HG02759 (cell line): ENCODE data around the gene AUTS2.

Source experiments
- ATAC-seq: cut with Tn5 transposase; IDR thresholded peaks from one replicate; pipeline ENCODE4 v1.9.1; 2021; ENCODE audit warnings: mild to moderate bottlenecking, moderate library complexity; ENCODE audit not compliant: unreplicated experiment

The AUTS2 gene

GRCh38 chr7:70142247-70142932 lies 544.1 kb downstream of the AUTS2 start:
- ATAC-seq, result no peak

- ATAC-seq, result no peak
Measured at GRCh38 chr7:70143075-70144044, 545.1 kb downstream of the AUTS2 start.

- no peak for ATAC-seq
Measured at GRCh38 chr7:70148997-70149396, 550.7 kb downstream of the AUTS2 start.

GRCh38 chr7:70152313-70152712 lies 554.0 kb downstream of the AUTS2 start:
- no peak for ATAC-seq

- no peak for ATAC-seq
Measured at GRCh38 chr7:70153933-70154332, 555.7 kb downstream of the AUTS2 start.

- ATAC-seq, result no peak
Measured at GRCh38 chr7:70154521-70155180, 556.4 kb downstream of the AUTS2 start.

- ATAC-seq, result no peak
Measured at GRCh38 chr7:70156057-70156456, 557.8 kb downstream of the AUTS2 start.

GRCh38 chr7:70159121-70159520 lies 560.8 kb downstream of the AUTS2 start:
- no peak for ATAC-seq

- ATAC-seq, result no peak
Measured at GRCh38 chr7:70165477-70166170, 567.3 kb downstream of the AUTS2 start.

GRCh38 chr7:70171369-70171920 lies 573.2 kb downstream of the AUTS2 start:
- no peak for ATAC-seq

GRCh38 chr7:70177166-70177565 lies 578.9 kb downstream of the AUTS2 start:
- ATAC-seq, result no peak

- ATAC-seq, result no peak
Measured at GRCh38 chr7:70178211-70178610, 579.9 kb downstream of the AUTS2 start.

- no peak for ATAC-seq
Measured at GRCh38 chr7:70178787-70179186, 580.5 kb downstream of the AUTS2 start.

- ATAC-seq, result no peak
Measured at GRCh38 chr7:70182521-70182920, 584.2 kb downstream of the AUTS2 start.

- no peak for ATAC-seq
Measured at GRCh38 chr7:70183278-70183677, 585.0 kb downstream of the AUTS2 start.

- no peak for ATAC-seq
Measured at GRCh38 chr7:70188901-70189650, 590.8 kb downstream of the AUTS2 start.

- no peak for ATAC-seq
Measured at GRCh38 chr7:70189776-70190175, 591.5 kb downstream of the AUTS2 start.

- ATAC-seq, result no peak
Measured at GRCh38 chr7:70190281-70190680, 592.0 kb downstream of the AUTS2 start.

- ATAC-seq, result no peak
Measured at GRCh38 chr7:70193514-70193913, 595.2 kb downstream of the AUTS2 start.
